Loucy (cell line): Measurements from ENCODE around the gene CHN1.

Experiments used
- H2AFZ ChIP-seq: fragments of 200-600 bp; sonication (generic); 2 replicates; pipeline ENCODE4 v1.6.0; 2016; ENCODE audit warnings: antibody characterized with exemption, mild to moderate bottlenecking, low read length, moderate library complexity
- H3F3A ChIP-seq: fragments of 200-600 bp; 2 replicates; pipeline ENCODE4 v1.6.0; 2016; ENCODE audit warnings: antibody characterized with exemption, low read depth, mild to moderate bottlenecking
- H3K27me3 ChIP-seq: fragments of 200-600 bp; sonication (generic); 2 replicates; pipeline ENCODE4 v1.6.1; 2014; ENCODE audit warnings: low read length, mild to moderate bottlenecking; ENCODE audit not compliant: insufficient read depth, poor library complexity, severe bottlenecking
- H3K36me3 ChIP-seq: fragments of 200-600 bp; sonication (generic); 2 replicates; pipeline ENCODE4 v1.6.1; 2016; ENCODE audit warnings: low read length; ENCODE audit not compliant: insufficient read depth
- H3K4me1 ChIP-seq: fragments of 200-600 bp; sonication (generic); 2 replicates; pipeline ENCODE4 v1.5.1; 2014; ENCODE audit warnings: low read length, mild to moderate bottlenecking; ENCODE audit not compliant: insufficient read depth, poor library complexity, severe bottlenecking
- H3K4me2 ChIP-seq: fragments of 200-600 bp; sonication (generic); 2 replicates; pipeline ENCODE4 v1.6.0; 2014; ENCODE audit warnings: antibody characterized with exemption, low read length, low read depth, mild to moderate bottlenecking; ENCODE audit not compliant: poor library complexity, severe bottlenecking
- H3K4me3 ChIP-seq: fragments of 200-600 bp; sonication (generic); 2 replicates; pipeline ENCODE4 v1.5.1; 2014; ENCODE audit warnings: low read length, mild to moderate bottlenecking, mixed read lengths; ENCODE audit not compliant: poor library complexity, severe bottlenecking
- H3K79me2 ChIP-seq: fragments of 200-600 bp; sonication (generic); 2 replicates; pipeline ENCODE4 v1.6.1; 2014; ENCODE audit warnings: low read length; ENCODE audit not compliant: insufficient read depth
- H3K9ac ChIP-seq: fragments of 200-600 bp; sonication (generic); 2 replicates; pipeline ENCODE4 v1.6.0; 2014; ENCODE audit warnings: mild to moderate bottlenecking, low read depth, low read length, moderate library complexity; ENCODE audit not compliant: poor library complexity, severe bottlenecking
- H3K9me2 ChIP-seq: fragments of 200-600 bp; sonication (generic); replicated peaks from 2 replicates; pipeline ENCODE4 v1.6.1; 2016; ENCODE audit warnings: low read depth, low read length, mixed read lengths
- H3K9me3 ChIP-seq: fragments of 200-600 bp; sonication (generic); 2 replicates; pipeline ENCODE4 v1.6.1; 2014; ENCODE audit warnings: mild to moderate bottlenecking, antibody characterized with exemption, low read length, low read depth; ENCODE audit not compliant: insufficient read depth
- H4K20me1 ChIP-seq: fragments of 200-600 bp; sonication (generic); 2 replicates; pipeline ENCODE4 v1.6.0; 2014; ENCODE audit warnings: antibody characterized with exemption, low read length, mild to moderate bottlenecking; ENCODE audit not compliant: insufficient read depth, poor library complexity, severe bottlenecking
- CTCF ChIP-seq: fragments of 200-600 bp; sonication (generic); conservative IDR thresholded peaks from 2 replicates; pipeline ENCODE4 v1.5.1; 2014; ENCODE audit warnings: mild to moderate bottlenecking, antibody characterized with exemption, low read length
- EZH2phosphoT487 ChIP-seq: fragments of 200-600 bp; IDR thresholded peaks from 2 replicates; pipeline ENCODE4 v1.6.1; 2018; ENCODE audit warnings: antibody characterized with exemption, mild to moderate bottlenecking, moderate library complexity, borderline replicate concordance

CHN1 gene

GRCh38 chr2:174902506-174903263 is 102.5 kb downstream of the CHN1 start:
- no peaks in the 10 kb centered on the region for H3K9me3 ChIP-seq
- TF ChIP-seq CTCF: no peak
- TF ChIP-seq EZH2phosphoT487: no peak
- no peaks in the 10 kb centered on the region for H3K9me2 ChIP-seq
- peak overlapping the region; percentile 49 for H2AFZ ChIP-seq
- H3F3A ChIP-seq: no peaks in the 10 kb centered on the region
- H4K20me1 ChIP-seq: no peaks in the 10 kb centered on the region
- H3K4me3 ChIP-seq: no peak overlapping the region
- peak overlapping the region; percentile 45 for H3K4me2 ChIP-seq
- no peaks in the 10 kb centered on the region for H3K36me3 ChIP-seq
- no peaks in the 10 kb centered on the region for H3K79me2 ChIP-seq
- no peaks in the 10 kb centered on the region for H3K27me3 ChIP-seq
- no peak overlapping the region for H3K9ac ChIP-seq
- peaks cover 17% of the 10 kb centered on the region for H3K4me1 ChIP-seq

- Histone ChIP-seq H3K36me3 (no peaks in the 10 kb centered on the region), H3K4me2 (no peak overlapping the region), H3K4me3 (no peak overlapping the region), H3K9me3 (no peaks in the 10 kb centered on the region), H3K9me2 (no peaks in the 10 kb centered on the region), H3K27me3 (no peaks in the 10 kb centered on the region), H2AFZ (peak overlapping the region; percentile 92), H3K4me1 (peaks cover 17% of the 10 kb centered on the region), H3F3A (no peaks in the 10 kb centered on the region), H4K20me1 (no peaks in the 10 kb centered on the region), H3K9ac (no peak overlapping the region), H3K79me2 (no peaks in the 10 kb centered on the region)
- TF ChIP-seq CTCF (no peak), EZH2phosphoT487 (no peak)
Observed at GRCh38 chr2:174901075-174901474, 104.1 kb downstream of the CHN1 start.

- no peaks in the 10 kb centered on the region for H3K36me3 ChIP-seq
- no peaks in the 10 kb centered on the region for H4K20me1 ChIP-seq
- TF ChIP-seq CTCF (no peak), EZH2phosphoT487 (no peak)
- H3K4me2 ChIP-seq: no peak overlapping the region
- no peaks in the 10 kb centered on the region for H3K79me2 ChIP-seq
- H2AFZ ChIP-seq: no peak overlapping the region
- no peak overlapping the region for H3K9ac ChIP-seq
- peaks cover 7% of the 10 kb centered on the region for H3K4me1 ChIP-seq
- H3K4me3 ChIP-seq: no peak overlapping the region
- no peaks in the 10 kb centered on the region for H3F3A ChIP-seq
- no peaks in the 10 kb centered on the region for H3K27me3 ChIP-seq
- H3K9me3 ChIP-seq: no peaks in the 10 kb centered on the region
- H3K9me2 ChIP-seq: no peaks in the 10 kb centered on the region
Observed at GRCh38 chr2:174897286-174897685, 107.9 kb downstream of the CHN1 start.
